Measurements from ENCODE around the gene PUSL1. TPM values are rescaled to one million over a fixed set of nuclear protein-coding genes. Genes with fewer than 3 reads are reported as not detected.

Gene PUSL1
- total RNA-seq, 2 experiments from 2014 or later, result 31.3 to 57.1 TPM

DNA sequence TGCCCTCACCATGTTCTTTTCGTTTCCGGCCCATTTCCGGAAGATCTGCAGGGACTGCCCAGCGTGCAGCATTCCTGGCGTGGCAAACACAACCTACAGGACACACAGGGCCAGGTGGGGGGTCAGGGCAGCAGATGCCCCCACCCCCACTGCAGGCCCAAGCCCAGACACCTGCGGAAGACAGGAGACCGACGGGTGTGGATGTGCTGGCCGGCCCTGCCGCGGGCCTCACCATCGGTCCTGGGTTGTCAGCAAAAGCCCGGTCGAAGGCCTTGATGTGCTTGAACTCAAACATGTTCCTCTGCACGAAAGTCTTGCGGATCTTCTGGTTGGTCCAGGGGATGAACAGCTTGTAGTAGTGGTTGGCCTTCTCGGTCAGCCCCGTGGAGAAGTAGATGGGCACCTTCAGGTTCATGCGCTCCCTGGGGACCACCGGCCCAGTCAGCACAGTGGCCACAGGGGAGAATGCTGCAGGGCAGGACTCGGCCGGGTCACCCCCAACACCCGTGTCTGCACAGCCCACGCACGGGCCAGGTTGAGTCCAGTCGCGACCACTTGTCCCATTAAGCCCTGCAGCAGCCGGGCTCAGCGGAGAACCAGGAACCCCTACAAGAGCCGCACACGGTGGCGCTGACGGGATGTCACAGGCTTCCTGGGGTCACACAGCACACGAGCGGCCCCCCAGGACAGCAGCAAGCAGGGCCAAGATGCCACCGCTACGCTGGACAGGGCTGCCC is 5.3 kb downstream of the PUSL1 start:
- H3K27ac ChIP-seq (ENCODE audit: low read depth, low read length, poor library complexity, severe bottlenecking), result no peak overlapping the region
- H3K4me3 ChIP-seq (ENCODE audit: low read depth, low read length, poor library complexity, severe bottlenecking), result no peak overlapping the region
- no peaks in the 10 kb centered on the region for H3K9me2 ChIP-seq (ENCODE audit: insufficient read depth, low read length)
- TF ChIP-seq CTCF (conservative IDR thresholded peaks at IDR 0.05; ENCODE audit: low read length) (no peak), EZH2phosphoT487 (IDR thresholded peaks at IDR 0.05; ENCODE audit: borderline replicate concordance, low read depth, low read length) (no peak)
- peaks cover 5% of the 10 kb centered on the region; the same call in 1 of the 2 replicates for H4K20me1 ChIP-seq (ENCODE audit: insufficient read depth, low read length)
- ChIA-PET POLR2A (no interaction called here), CTCF (ENCODE audit: unreplicated experiment) (no interaction called here)
- no peak overlapping the region for H3K4me2 ChIP-seq (ENCODE audit: low read length)
- BruUV-seq (replicated peaks), result no TSS peak
- DNase-seq (ENCODE audit: low spot score), result no peak
- no peaks in the 10 kb centered on the region; the same call in 1 of the 2 replicates for H3K79me2 ChIP-seq (ENCODE audit: insufficient read depth, low read depth, low read length)
- H2AFZ ChIP-seq (ENCODE audit: low read length), result no peak overlapping the region
- no peaks in the 10 kb centered on the region for H3K9me3 ChIP-seq (ENCODE audit: low read length)
- intact Hi-C loops (cut with micrococcal nuclease; ENCODE audit: unreplicated experiment), result no loop called here
- H3K36me3 ChIP-seq (ENCODE audit: insufficient read depth, low read length), result peaks cover 86% of the 10 kb centered on the region
- H3K4me1 ChIP-seq (ENCODE audit: insufficient read depth, low read length, poor library complexity, severe bottlenecking), result peaks cover 10% of the 10 kb centered on the region

- BruUV-seq (replicated peaks), result no TSS peak
- no peak overlapping the region for H2AFZ ChIP-seq (ENCODE audit: low read length)
- CTCF ChIA-PET (ENCODE audit: unreplicated experiment), result no interaction called here
- no peaks in the 10 kb centered on the region for H3K9me2 ChIP-seq (ENCODE audit: insufficient read depth, low read length)
- peaks cover 91% of the 10 kb centered on the region for H3K36me3 ChIP-seq (ENCODE audit: insufficient read depth, low read length)
- no peak for TF ChIP-seq CTCF (conservative IDR thresholded peaks at IDR 0.05; ENCODE audit: low read length)
- no peak for TF ChIP-seq EZH2phosphoT487 (IDR thresholded peaks at IDR 0.05; ENCODE audit: borderline replicate concordance, low read depth, low read length)
- no peaks in the 10 kb centered on the region; the same call in 1 of the 2 replicates for H3K79me2 ChIP-seq (ENCODE audit: insufficient read depth, low read depth, low read length)
- no peak overlapping the region for H3K4me2 ChIP-seq (ENCODE audit: low read length)
- H3K4me3 ChIP-seq (ENCODE audit: low read depth, low read length, poor library complexity, severe bottlenecking), result no peak overlapping the region
- peaks cover 5% of the 10 kb centered on the region; the same call in 1 of the 2 replicates for H4K20me1 ChIP-seq (ENCODE audit: insufficient read depth, low read length)
- POLR2A ChIA-PET, result no interaction called here
- DNase-seq (ENCODE audit: low spot score), result no peak
- H3K4me1 ChIP-seq (ENCODE audit: insufficient read depth, low read length, poor library complexity, severe bottlenecking), result peaks cover 10% of the 10 kb centered on the region
- intact Hi-C loops (cut with micrococcal nuclease; ENCODE audit: unreplicated experiment), result no loop called here
- no peak overlapping the region for H3K27ac ChIP-seq (ENCODE audit: low read depth, low read length, poor library complexity, severe bottlenecking)
- no peaks in the 10 kb centered on the region for H3K9me3 ChIP-seq (ENCODE audit: low read length)
Observed at GRCh38 chr1:1314237-1314586, 5.8 kb downstream of the PUSL1 start.

GRCh38 chr1:1314678-1315335 is 6.4 kb downstream of the PUSL1 start:
- no peak overlapping the region for H2AFZ ChIP-seq (ENCODE audit: low read length)
- no peak for TF ChIP-seq EZH2phosphoT487 (IDR thresholded peaks at IDR 0.05; ENCODE audit: borderline replicate concordance, low read depth, low read length)
- no peak for TF ChIP-seq CTCF (conservative IDR thresholded peaks at IDR 0.05; ENCODE audit: low read length)
- H3K9me2 ChIP-seq (ENCODE audit: insufficient read depth, low read length), result no peaks in the 10 kb centered on the region
- no peaks in the 10 kb centered on the region for H3K79me2 ChIP-seq (ENCODE audit: insufficient read depth, low read depth, low read length)
- ChIA-PET CTCF (ENCODE audit: unreplicated experiment) (no interaction called here), POLR2A (no interaction called here)
- no peak overlapping the region for H3K4me2 ChIP-seq (ENCODE audit: low read length)
- peaks cover 5% of the 10 kb centered on the region for H3K4me1 ChIP-seq (ENCODE audit: insufficient read depth, low read length, poor library complexity, severe bottlenecking)
- H3K9me3 ChIP-seq (ENCODE audit: low read length), result no peaks in the 10 kb centered on the region
- H3K4me3 ChIP-seq (ENCODE audit: low read depth, low read length, poor library complexity, severe bottlenecking), result no peak overlapping the region
- DNase-seq (ENCODE audit: low spot score), result no peak
- intact Hi-C loops (cut with micrococcal nuclease; ENCODE audit: unreplicated experiment), result no loop called here
- H4K20me1 ChIP-seq (ENCODE audit: insufficient read depth, low read length), result peaks cover 4% of the 10 kb centered on the region; the same call in 1 of the 2 replicates
- H3K27ac ChIP-seq (ENCODE audit: low read depth, low read length, poor library complexity, severe bottlenecking), result no peak overlapping the region
- BruUV-seq (replicated peaks), result no TSS peak
- H3K36me3 ChIP-seq (ENCODE audit: insufficient read depth, low read length), result peaks cover 92% of the 10 kb centered on the region
